GM12878 (cell line): Measurements from ENCODE around the gene DNAJA4. TPM values are rescaled to one million over a fixed set of nuclear protein-coding genes. Genes with fewer than 3 reads are reported as not detected.

ENCODE experiments used
- ATAC-seq: fragments of 200-7000 bp; cut with Tn5 transposase; 3 replicates; pipeline ENCODE4 v1.9.1; 2020; ENCODE audit warnings: mild to moderate bottlenecking, moderate library complexity
- BruUV-seq: library from RNA; stranded (reverse); fragments of 400-500 nt; replicated peaks from 2 replicates; lab custom pipeline; 2021; lab: Mats Ljungman, UMichigan
- CTCF ChIA-PET: fragments of 300-600 bp; sonication (Branson Sonifier 250); formaldehyde crosslinking; extraction: SDS; loops from one replicate; lab custom pipeline; 2021; ENCODE audit warnings: inconsistent platforms; lab: Yijun Ruan, JAX
- POLR2A ChIA-PET: fragments of 350-600 bp; formaldehyde crosslinking; extraction: SDS; loops from one replicate; lab custom pipeline; 2021; ENCODE audit warnings: inconsistent platforms; lab: Charles Lee
- RAD21 ChIA-PET: fragments of 300-600 bp; sonication (Branson Sonifier 250); formaldehyde crosslinking; loops from one replicate; lab custom pipeline; 2023; ENCODE audit warnings: antibody characterized with exemption; ENCODE audit not compliant: unreplicated experiment; lab: Charles Lee
- SMC1A ChIA-PET: fragments of 300-600 bp; sonication (Branson Sonifier 250); formaldehyde crosslinking; loops from one replicate; lab custom pipeline; 2023; ENCODE audit not compliant: unreplicated experiment, uncharacterized antibody; lab: Charles Lee
- DNase-seq: peaks from one replicate; pipeline ENCODE4 v3.0.0-alpha.2; 2011; ENCODE audit warnings: low read depth, low spot score
- FAIRE-seq: peaks from 3 replicates; lab custom pipeline; 2011; peaks lifted over from hg19 to GRCh38; lab: Jason Lieb, UNC
- H2AFZ ChIP-seq: 2 replicates; pipeline ENCODE4 v1.6.0; 2011; ENCODE audit warnings: low read depth, low read length, control low read depth; ENCODE audit not compliant: control insufficient read depth
- H3K27ac ChIP-seq: 2 replicates; pipeline ENCODE4 v1.5.1; 2011; ENCODE audit warnings: control low read depth; ENCODE audit not compliant: control insufficient read depth, insufficient read depth
- H3K27me3 ChIP-seq, 2 experiments: replicated peaks in 1 of 2; 2 replicates each; pipeline versions ENCODE4 v1.6.0 to v1.6.1; 2011; ENCODE audit warnings: low read length in 1 of 2; ENCODE audit not compliant: control insufficient read depth in 2 of 2, insufficient read depth in 2 of 2
- H3K36me3 ChIP-seq, 2 experiments: 2 replicates each; pipeline ENCODE4 v1.5.1; 2011; ENCODE audit warnings: low read length in 1 of 2; ENCODE audit not compliant: control insufficient read depth in 2 of 2, insufficient read depth in 2 of 2
- H3K4me1 ChIP-seq: 2 replicates; pipeline ENCODE4 v1.6.1; 2011; ENCODE audit warnings: mild to moderate bottlenecking, low read length, moderate library complexity, mixed read lengths; ENCODE audit not compliant: control insufficient read depth, insufficient read depth
- H3K4me2 ChIP-seq: 2 replicates; pipeline ENCODE4 v1.6.0; 2011; ENCODE audit warnings: control low read depth; ENCODE audit not compliant: control insufficient read depth, insufficient read depth
- H3K4me3 ChIP-seq: fragments of 200-600 bp; sonication (generic); 2 replicates; pipeline ENCODE4 v1.5.1; 2016
- H3K79me2 ChIP-seq: 2 replicates; pipeline ENCODE4 v1.6.0; 2011; ENCODE audit warnings: low read length; ENCODE audit not compliant: control insufficient read depth, insufficient read depth
- H3K9ac ChIP-seq: 2 replicates; pipeline ENCODE4 v1.8.0; 2011; ENCODE audit warnings: low read length, control low read depth, mixed read lengths; ENCODE audit not compliant: control insufficient read depth, insufficient read depth
- H3K9me3 ChIP-seq: replicated peaks from 3 replicates; pipeline ENCODE4 v1.5.1; 2011; ENCODE audit warnings: mild to moderate bottlenecking, low read length; ENCODE audit not compliant: control insufficient read depth, insufficient read depth
- H4K20me1 ChIP-seq: 2 replicates; pipeline ENCODE4 v1.6.0; 2011; ENCODE audit not compliant: control insufficient read depth, insufficient read depth
- BMI1 ChIP-seq: fragments of 450-650 bp; IDR thresholded peaks from 2 replicates; pipeline ENCODE4 v1.6.1; 2016; ENCODE audit warnings: mild to moderate bottlenecking, moderate library complexity, borderline replicate concordance
- CBX3 ChIP-seq: fragments of 200-600 bp; sonication (generic); IDR thresholded peaks from 2 replicates; pipeline ENCODE4 v1.6.1; 2016; ENCODE audit warnings: low read depth, borderline replicate concordance
- HDGF ChIP-seq: fragments of 450-650 bp; IDR thresholded peaks from 2 replicates; pipeline ENCODE4 v1.6.1; 2016; ENCODE audit warnings: antibody characterized with exemption
- MLLT1 ChIP-seq: fragments of 450-650 bp; IDR thresholded peaks from 2 replicates; pipeline ENCODE4 v1.6.1; 2016; ENCODE audit warnings: mild to moderate bottlenecking
- NRF1 ChIP-seq: conservative IDR thresholded peaks from 2 replicates; pipeline ENCODE4 v1.6.1; 2011; ENCODE audit warnings: mild to moderate bottlenecking, low read depth, low read length, improper control_type of control experiment
- RELB ChIP-seq: fragments of 450-650 bp; IDR thresholded peaks from 2 replicates; pipeline ENCODE4 v1.6.1; 2017; ENCODE audit warnings: low read depth, mild to moderate bottlenecking, moderate library complexity
- WGBS: methylation state at CpG from one replicate; pipeline ENCODE4 v1.1.6; 2016; ENCODE audit warnings: low lambda C conversion rate; ENCODE audit not compliant: insufficient replicate concordance, insufficient coverage; ENCODE audit errors: missing lambda C conversion rate; 5-methylcytosine and 5-hydroxymethylcytosine counted together
- in situ Hi-C: fragments of 300-500 bp; cut with MboI; formaldehyde crosslinking; loops from 9 replicates; pipeline ENCODE4 v1.14.3; 2018; ENCODE audit warnings: mixed read lengths
- intact Hi-C: fragments of 100-400 bp; cut with micrococcal nuclease; formaldehyde crosslinking; loops from one replicate; pipeline ENCODE4 v1.14.2; 2022; ENCODE audit not compliant: unreplicated experiment
- polyA plus RNA-seq, 11 experiments: library from polyadenylated mRNA; depleted of rRNA in 4 of 11; unstranded in 6 of 11; stranded (reverse) in 5 of 11; fragments of >200 nt; fragmentation: Nextera tagmentation in 4 of 11; fragmentation: Illumina TruSeq in 1 of 11; extraction: Ambion mirVana in 4 of 11; extraction: Trizol in 1 of 11; gene quantifications; 1 replicate in 1 of 11; 2 replicates in 10 of 11; pipeline versions ENCODE4 v1.2.1 to v1.2.3, GENCODE V29; 2011 to 2016; ENCODE audit warnings: inconsistent platforms in 2 of 11, missing spikeins in 2 of 11, low read depth in 1 of 11
- total RNA-seq, 4 experiments: library from RNA; depleted of rRNA in 3 of 4; stranded (reverse); fragments of >200 nt in 3 of 4; fragmentation: Illumina TruSeq in 1 of 4; extraction: Trizol in 1 of 4; gene quantifications; 2 replicates each; pipeline versions ENCODE4 v1.2.1 to v1.2.3, GENCODE V29; 2013 to 2021
- TF ChIP-seq, protein P1 (sequence below): IDR thresholded peaks from 2 replicates; pipeline ENCODE4 v1.6.1; 2012; ENCODE audit warnings: mild to moderate bottlenecking, low read depth, low read length

The DNAJA4 gene
- total and polyA plus RNA-seq, 10 of the 15 experiments (the other 5 are each of a cell fraction or from before 2014, with no cell fraction given) = 0.01 to 10.4 (median 4.1) TPM

GRCh38 chr15:78311292-78311691 lies 46.9 kb downstream of the DNAJA4 start:
- POLR2A ChIA-PET = interaction anchor here (1.8 kb wide), 1 partner anchor 10 kb away, joined by 8 read pairs; no protein-coding TSS in a partner anchor

More at GRCh38 chr15:78311292-78311691, 46.9 kb downstream of the DNAJA4 start:
- 29% methylated on average over 3 of the region's 3 CpGs for WGBS
- Histone ChIP-seq H3K9ac (no peak overlapping the region), H3K36me3 (no peaks in the 10 kb centered on the region), H3K4me1 (no peaks in the 10 kb centered on the region; the same call in 1 of the 2 replicates), H3K27ac (no peak overlapping the region), H3K27me3 (no peaks in the 10 kb centered on the region), H3K4me3 (no peak overlapping the region)
- ChIA-PET SMC1A (interaction anchor here (0.7 to 2.2 kb wide), 6 partner anchors 9 to 396 kb away, joined by 3 to 12 read pairs (median 4); partner anchors contain the start of gene SKIC8), CTCF (interaction anchor here (0.6 to 13.8 kb wide), 9 partner anchors 10 to 428 kb away, joined by 3 to 175 read pairs (median 4); no protein-coding TSS in a partner anchor), RAD21 (interaction anchor here (0.8 to 1.8 kb wide), 2 partner anchors 99 to 112 kb away, joined by 3 to 7 read pairs; no protein-coding TSS in a partner anchor)
- no peak for FAIRE-seq
- no TSS peak for BruUV-seq
- intact Hi-C loops = no loop called here
- no peak for TF ChIP-seq NRF1
- no peak for TF ChIP-seq CBX3
- no peak for TF ChIP-seq HDGF
- no peak for TF ChIP-seq RELB
- no peak for TF ChIP-seq MLLT1
- no peak for TF ChIP-seq BMI1
- TF ChIP-seq, protein P1, sequence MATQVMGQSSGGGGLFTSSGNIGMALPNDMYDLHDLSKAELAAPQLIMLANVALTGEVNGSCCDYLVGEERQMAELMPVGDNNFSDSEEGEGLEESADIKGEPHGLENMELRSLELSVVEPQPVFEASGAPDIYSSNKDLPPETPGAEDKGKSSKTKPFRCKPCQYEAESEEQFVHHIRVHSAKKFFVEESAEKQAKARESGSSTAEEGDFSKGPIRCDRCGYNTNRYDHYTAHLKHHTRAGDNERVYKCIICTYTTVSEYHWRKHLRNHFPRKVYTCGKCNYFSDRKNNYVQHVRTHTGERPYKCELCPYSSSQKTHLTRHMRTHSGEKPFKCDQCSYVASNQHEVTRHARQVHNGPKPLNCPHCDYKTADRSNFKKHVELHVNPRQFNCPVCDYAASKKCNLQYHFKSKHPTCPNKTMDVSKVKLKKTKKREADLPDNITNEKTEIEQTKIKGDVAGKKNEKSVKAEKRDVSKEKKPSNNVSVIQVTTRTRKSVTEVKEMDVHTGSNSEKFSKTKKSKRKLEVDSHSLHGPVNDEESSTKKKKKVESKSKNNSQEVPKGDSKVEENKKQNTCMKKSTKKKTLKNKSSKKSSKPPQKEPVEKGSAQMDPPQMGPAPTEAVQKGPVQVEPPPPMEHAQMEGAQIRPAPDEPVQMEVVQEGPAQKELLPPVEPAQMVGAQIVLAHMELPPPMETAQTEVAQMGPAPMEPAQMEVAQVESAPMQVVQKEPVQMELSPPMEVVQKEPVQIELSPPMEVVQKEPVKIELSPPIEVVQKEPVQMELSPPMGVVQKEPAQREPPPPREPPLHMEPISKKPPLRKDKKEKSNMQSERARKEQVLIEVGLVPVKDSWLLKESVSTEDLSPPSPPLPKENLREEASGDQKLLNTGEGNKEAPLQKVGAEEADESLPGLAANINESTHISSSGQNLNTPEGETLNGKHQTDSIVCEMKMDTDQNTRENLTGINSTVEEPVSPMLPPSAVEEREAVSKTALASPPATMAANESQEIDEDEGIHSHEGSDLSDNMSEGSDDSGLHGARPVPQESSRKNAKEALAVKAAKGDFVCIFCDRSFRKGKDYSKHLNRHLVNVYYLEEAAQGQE = no peak
- TF ChIP-seq, all 136 proteins: peak for 0
- Histone ChIP-seq H3K4me2 (no peak overlapping the region), H3K79me2 (no peaks in the 10 kb centered on the region), H4K20me1 (no peaks in the 10 kb centered on the region), H2AFZ (no peak overlapping the region), H3K9me3 (no peaks in the 10 kb centered on the region)
- DNase-seq = no peak
- ATAC-seq = no peak
- in situ Hi-C loops = loop anchor here (10.0 kb wide), 1 partner anchor 104 kb away; no protein-coding TSS in a partner anchor
